GM23338 (cell line): ENCODE results near the gene TMEM208. TPM values are rescaled to one million over a fixed set of nuclear protein-coding genes. Genes with fewer than 3 reads are reported as not detected.

Experiments
- ATAC-seq: fragments of 200-7000 bp; cut with Tn5 transposase; 3 replicates; pipeline ENCODE4 v1.9.1; 2020
- DNase-seq: peaks from one replicate; pipeline ENCODE4 v3.0.0-alpha.2; 2015; ENCODE audit warnings: low spot score
- H2AFZ ChIP-seq: fragments of 200-600 bp; sonication (generic); 2 replicates; pipeline ENCODE4 v1.8.0; 2016; ENCODE audit warnings: antibody characterized with exemption, mild to moderate bottlenecking, moderate library complexity
- H3F3A ChIP-seq: fragments of 200-600 bp; sonication (generic); replicated peaks from 2 replicates; pipeline ENCODE4 v1.8.0; 2017; ENCODE audit warnings: antibody characterized with exemption, mixed run types, low read depth
- H3K27ac ChIP-seq: fragments of 200-600 bp; sonication (generic); 2 replicates; pipeline ENCODE4 v1.6.1; 2016; ENCODE audit warnings: low read depth
- H3K27me3 ChIP-seq: fragments of 200-600 bp; sonication (generic); 2 replicates; pipeline ENCODE4 v1.8.0; 2016; ENCODE audit warnings: mild to moderate bottlenecking, mixed run types, moderate library complexity; ENCODE audit not compliant: insufficient read depth
- H3K36me3 ChIP-seq: fragments of 200-600 bp; sonication (generic); 2 replicates; pipeline ENCODE4 v1.8.0; 2016; ENCODE audit warnings: mild to moderate bottlenecking; ENCODE audit not compliant: insufficient read depth
- H3K4me1 ChIP-seq: fragments of 200-600 bp; sonication (generic); 2 replicates; pipeline ENCODE4 v1.8.0; 2016; ENCODE audit warnings: mild to moderate bottlenecking, moderate library complexity; ENCODE audit not compliant: insufficient read depth
- H3K4me2 ChIP-seq: fragments of 200-600 bp; sonication (generic); 2 replicates; pipeline ENCODE4 v1.7.1; 2017; ENCODE audit warnings: mixed run types
- H3K4me3 ChIP-seq: fragments of 200-600 bp; sonication (generic); 2 replicates; pipeline ENCODE4 v1.6.1; 2016; ENCODE audit warnings: mixed run types
- H3K79me2 ChIP-seq: fragments of 200-600 bp; sonication (generic); replicated peaks from 2 replicates; pipeline ENCODE4 v1.8.0; 2017; ENCODE audit warnings: mild to moderate bottlenecking; ENCODE audit not compliant: insufficient read depth
- H3K9me2 ChIP-seq: fragments of 200-600 bp; sonication (generic); 2 replicates; pipeline ENCODE4 v1.8.0; 2017; ENCODE audit not compliant: insufficient read depth
- H4K20me1 ChIP-seq: fragments of 200-600 bp; sonication (generic); replicated peaks from 2 replicates; pipeline ENCODE4 v1.8.0; 2017; ENCODE audit warnings: mild to moderate bottlenecking; ENCODE audit not compliant: insufficient read depth
- H3K27ac Mint-ChIP-seq: 2 replicates; pipeline ENCODE4 v1.8.0; 2020; ENCODE audit warnings: inconsistent platforms, mild to moderate bottlenecking, moderate library complexity, mixed read lengths
- H3K27me3 Mint-ChIP-seq: 3 replicates; pipeline ENCODE4 v1.8.0; 2022; ENCODE audit warnings: low read depth, mild to moderate bottlenecking, moderate library complexity, mixed read lengths, inconsistent platforms; ENCODE audit not compliant: insufficient read depth, poor library complexity
- H3K36me3 Mint-ChIP-seq: 3 replicates; pipeline ENCODE4 v1.8.0; 2021; ENCODE audit warnings: low read depth, mild to moderate bottlenecking, inconsistent platforms, moderate library complexity, mixed read lengths
- H3K4me1 Mint-ChIP-seq: 3 replicates; pipeline ENCODE4 v1.8.0; 2020; ENCODE audit warnings: mild to moderate bottlenecking, inconsistent platforms, mixed read lengths
- H3K4me3 Mint-ChIP-seq: 3 replicates; pipeline ENCODE4 v1.8.0; 2021; ENCODE audit warnings: moderate library complexity, mild to moderate bottlenecking, inconsistent platforms, mixed read lengths
- H3K9me3 Mint-ChIP-seq: 3 replicates; pipeline ENCODE4 v1.8.0; 2020; ENCODE audit warnings: moderate library complexity, mild to moderate bottlenecking, inconsistent platforms, mixed read lengths
- CREB1 ChIP-seq: fragments of 250-450 bp; sonication (Bioruptor Pico); IDR thresholded peaks from 2 replicates; pipeline ENCODE4 v1.5.0; 2020; ENCODE audit warnings: low read depth, mild to moderate bottlenecking, moderate library complexity
- CTCF ChIP-seq, 2 experiments: fragments of 200-600 bp in 1 of 2; sonication (generic) in 1 of 2; conservative IDR thresholded peaks; 2 replicates each; pipeline versions ENCODE4 v1.5.1 to v1.6.1; 2016 to 2017; ENCODE audit warnings: antibody characterized with exemption in 2 of 2, low read depth in 2 of 2, mild to moderate bottlenecking in 2 of 2, moderate library complexity in 1 of 2
- ETS1 ChIP-seq: IDR thresholded peaks from 2 replicates; pipeline ENCODE4 v1.6.1; 2016; ENCODE audit warnings: antibody characterized with exemption
- NANOG ChIP-seq: IDR thresholded peaks from 2 replicates; pipeline ENCODE4 v1.6.1; 2016; ENCODE audit warnings: antibody characterized with exemption, borderline replicate concordance
- POLR2AphosphoS5 ChIP-seq: IDR thresholded peaks from 2 replicates; pipeline ENCODE4 v1.6.1; 2016; ENCODE audit warnings: antibody characterized with exemption, low read depth
- REST ChIP-seq: IDR thresholded peaks from one replicate; pipeline ENCODE4 v1.6.1; 2018; ENCODE audit warnings: antibody characterized with exemption; ENCODE audit not compliant: unreplicated experiment
- ZNF462 ChIP-seq: fragments of 250-450 bp; sonication (Bioruptor Pico); IDR thresholded peaks from 2 replicates; pipeline ENCODE4 v1.5.0; 2020; ENCODE audit warnings: mild to moderate bottlenecking, moderate library complexity
- long read RNA-seq: library from polyadenylated mRNA; unstranded; transcript quantifications from one replicate; pipeline ENCODE4 v2.0.0, GENCODE V29; 2020; ENCODE audit not compliant: unreplicated experiment
- polyA plus RNA-seq: library from polyadenylated mRNA; unstranded; fragments of >200 nt; fragmentation: Nextera tagmentation; extraction: Ambion mirVana; gene quantifications from 2 replicates; pipeline ENCODE4 v1.2.1, GENCODE V29; 2016
- total RNA-seq: library from RNA; depleted of rRNA; stranded (reverse); fragments of >200 nt; shearing (Covaris generic); gene quantifications from 2 replicates; pipeline ENCODE4 v1.2.3, GENCODE V29; 2014; rRNA removed

TMEM208 gene
- 18.4 and 23.2 TPM in 2 replicates for total RNA-seq
- 82.3 and 89.7 TPM in 2 replicates for polyA plus RNA-seq
- long read RNA-seq, transcript TMEM208-201 (6 exons, 793 nt) = major isoform, 34 of 39 reads
- long read RNA-seq, partial matches to known transcripts = 0 of 39 reads
- long read RNA-seq, other reads (novel, unspliced or antisense) = 4 of 39 reads

- H3K4me1 ChIP-seq = peaks cover 3% of the 10 kb centered on the region; the same call in 1 of the 2 replicates
- Mint-ChIP-seq H3K4me1 (peaks cover 14% of the 10 kb centered on the region), H3K9me3 (no peaks in the 10 kb centered on the region), H3K36me3 (peaks cover 45% of the 10 kb centered on the region), H3K27me3 (peaks cover 20% of the 10 kb centered on the region), H3K4me3 (peak within 1 kb of the TSS; percentile 97), H3K27ac (peak within 1 kb of the TSS; percentile 95)
- H4K20me1 ChIP-seq = peaks cover 5% of the 10 kb centered on the region; the same call in 1 of the 2 replicates
- no peaks in the 10 kb centered on the region for H3K9me2 ChIP-seq
- peak within 1 kb of the TSS; percentile 93 for H3K4me2 ChIP-seq
- H3K27ac ChIP-seq = peak within 1 kb of the TSS; percentile 81; the same call in 1 of the 2 replicates
- TF ChIP-seq CTCF (conservative IDR thresholded peaks at IDR 0.05; ENCODE audit: low read depth in 2 of 2) (peak; percentile 15 to 39; a peak in 2 of 4 replicates), CREB1 (CRISPR knock-in tag) (peak; percentile 99), POLR2AphosphoS5 (peak; percentile 84), ETS1 (peak; percentile 99), NANOG (0 out of 2 replicates have a peak, but pooled peaks have one; percentile 5), REST (no peak), ZNF462 (no peak)
- H3F3A ChIP-seq = no peaks in the 10 kb centered on the region
- H3K36me3 ChIP-seq = peaks cover 9% of the 10 kb centered on the region; the same call in 1 of the 2 replicates
- H2AFZ ChIP-seq = peak within 1 kb of the TSS; percentile 70
- H3K27me3 ChIP-seq = no peaks in the 10 kb centered on the region
- peaks cover 11% of the 10 kb centered on the region for H3K79me2 ChIP-seq
- ATAC-seq (peak; percentile 98), DNase-seq (peak; percentile 100)
- H3K4me3 ChIP-seq = peak within 1 kb of the TSS; percentile 86
These were observed at the start of gene TMEM208 for GRCh38 chr16:67226804-67227566. Gene TMEM208, plus strand, starts transcription at chr16:67227130. Its CDS starts 89 bp downstream, at chr16:67227219.
